HepG2 (cell line): Measurements from ENCODE around the gene C1QTNF1. TPM values are rescaled to one million over a fixed set of nuclear protein-coding genes. Genes with fewer than 3 reads are reported as not detected.
A peak's percentile ranks its signal among the peaks of the same experiment; 100 is the strongest.

Source experiments
- BORCS8-MEF2B ChIP-seq: sonication (generic); formaldehyde crosslinking; IDR thresholded peaks from 2 replicates; pipeline ENCODE4 v1.8.0; 2022; ENCODE audit warnings: mild to moderate bottlenecking, missing genetic modification reagents
- DMAP1 ChIP-seq: IDR thresholded peaks from 2 replicates; pipeline ENCODE4 v1.6.1; 2016
- ERF ChIP-seq: IDR thresholded peaks from 2 replicates; pipeline ENCODE4 v1.6.1; 2018; ENCODE audit warnings: missing biosample characterization, missing genetic modification reagents
- FOXA1 ChIP-seq, 2 experiments: fragments of 450-650 bp in 1 of 2; sonication (generic) in 1 of 2; formaldehyde crosslinking in 1 of 2; IDR thresholded peaks; 2 replicates each; pipeline versions ENCODE4 v1.4.0 to v1.6.1; 2016 to 2020; ENCODE audit warnings: missing genetic modification reagents in 1 of 2
- JUND ChIP-seq: sonication (generic); formaldehyde crosslinking; IDR thresholded peaks from 2 replicates; pipeline ENCODE4 v1.8.0; 2022; ENCODE audit warnings: mild to moderate bottlenecking, missing genetic modification reagents
- KDM1A ChIP-seq: IDR thresholded peaks from 2 replicates; pipeline ENCODE4 v1.6.1; 2016; ENCODE audit warnings: missing compliant biosample characterization
- KLF6 ChIP-seq: IDR thresholded peaks from 2 replicates; pipeline ENCODE4 v1.8.0; 2016; ENCODE audit warnings: missing biosample characterization, missing genetic modification reagents
- PHF5A ChIP-seq: IDR thresholded peaks from one replicate; pipeline ENCODE4 v1.6.1; 2018; ENCODE audit warnings: low read depth, missing genetic modification reagents; ENCODE audit not compliant: unreplicated experiment
- PITX1 ChIP-seq: sonication (generic); formaldehyde crosslinking; IDR thresholded peaks from 2 replicates; pipeline ENCODE4 v1.5.1; 2020; ENCODE audit warnings: mild to moderate bottlenecking, missing genetic modification reagents
- TBP ChIP-seq: sonication (generic); formaldehyde crosslinking; IDR thresholded peaks from 2 replicates; pipeline ENCODE4 v1.5.0; 2020; ENCODE audit warnings: missing genetic modification reagents
- ZBTB37 ChIP-seq: sonication (generic); formaldehyde crosslinking; IDR thresholded peaks from 2 replicates; pipeline ENCODE4 v1.4.0; 2020; ENCODE audit warnings: mild to moderate bottlenecking, missing genetic modification reagents
- ZC3H4 ChIP-seq: sonication (generic); formaldehyde crosslinking; IDR thresholded peaks from 2 replicates; pipeline ENCODE4 v1.4.0; 2020; ENCODE audit warnings: missing genetic modification reagents, borderline replicate concordance
- ZNF234 ChIP-seq: sonication (generic); formaldehyde crosslinking; conservative IDR thresholded peaks from 2 replicates; pipeline ENCODE4 v1.5.1; 2020; ENCODE audit warnings: mild to moderate bottlenecking, missing genetic modification reagents
- ZNF512B ChIP-seq: sonication (generic); formaldehyde crosslinking; IDR thresholded peaks from 2 replicates; pipeline ENCODE4 v1.5.1; 2020; ENCODE audit warnings: missing genetic modification reagents, mild to moderate bottlenecking, borderline replicate concordance
- ZNF513 ChIP-seq: sonication (generic); formaldehyde crosslinking; conservative IDR thresholded peaks from 2 replicates; pipeline ENCODE4 v1.5.0; 2020; ENCODE audit warnings: missing genetic modification reagents
- ZNF570 ChIP-seq: sonication (generic); formaldehyde crosslinking; IDR thresholded peaks from 2 replicates; pipeline ENCODE4 v1.4.0; 2020; ENCODE audit warnings: mild to moderate bottlenecking, missing genetic modification reagents, borderline replicate concordance
- ZNF609 ChIP-seq: sonication (generic); formaldehyde crosslinking; IDR thresholded peaks from 2 replicates; pipeline ENCODE4 v1.4.0; 2020; ENCODE audit warnings: mild to moderate bottlenecking, missing genetic modification reagents, borderline replicate concordance
- ZNF747 ChIP-seq: sonication (generic); formaldehyde crosslinking; IDR thresholded peaks from 2 replicates; pipeline ENCODE4 v1.8.1; 2023; ENCODE audit warnings: missing genetic modification reagents, mild to moderate bottlenecking, borderline replicate concordance
- polyA plus RNA-seq, 8 experiments: library from polyadenylated mRNA; depleted of rRNA in 3 of 8; stranded (reverse) in 7 of 8; unstranded in 1 of 8; fragments of >200 nt; fragmentation: Illumina TruSeq in 4 of 8; extraction: Trizol in 4 of 8; gene quantifications; 2 replicates each; pipeline versions ENCODE4 v1.2.1 to v1.2.3, GENCODE V29; 2011 to 2016; ENCODE audit warnings: low read depth in 4 of 8, missing spikeins in 1 of 8, mixed read lengths in 1 of 8; ENCODE audit not compliant: insufficient read depth in 1 of 8
- total RNA-seq, 5 experiments: library from RNA; depleted of rRNA; stranded (reverse); fragments of >200 nt; fragmentation: Illumina TruSeq; extraction: Trizol; gene quantifications; 2 replicates each; pipeline ENCODE4 v1.2.3, GENCODE V29; 2016; ENCODE audit warnings: low read depth in 1 of 5

The C1QTNF1 gene
- total and polyA plus RNA-seq, 2 of the 13 experiments (the other 11 are each of a cell fraction or from before 2014, with no cell fraction given), result 0.18 to 0.86 TPM

DNA sequence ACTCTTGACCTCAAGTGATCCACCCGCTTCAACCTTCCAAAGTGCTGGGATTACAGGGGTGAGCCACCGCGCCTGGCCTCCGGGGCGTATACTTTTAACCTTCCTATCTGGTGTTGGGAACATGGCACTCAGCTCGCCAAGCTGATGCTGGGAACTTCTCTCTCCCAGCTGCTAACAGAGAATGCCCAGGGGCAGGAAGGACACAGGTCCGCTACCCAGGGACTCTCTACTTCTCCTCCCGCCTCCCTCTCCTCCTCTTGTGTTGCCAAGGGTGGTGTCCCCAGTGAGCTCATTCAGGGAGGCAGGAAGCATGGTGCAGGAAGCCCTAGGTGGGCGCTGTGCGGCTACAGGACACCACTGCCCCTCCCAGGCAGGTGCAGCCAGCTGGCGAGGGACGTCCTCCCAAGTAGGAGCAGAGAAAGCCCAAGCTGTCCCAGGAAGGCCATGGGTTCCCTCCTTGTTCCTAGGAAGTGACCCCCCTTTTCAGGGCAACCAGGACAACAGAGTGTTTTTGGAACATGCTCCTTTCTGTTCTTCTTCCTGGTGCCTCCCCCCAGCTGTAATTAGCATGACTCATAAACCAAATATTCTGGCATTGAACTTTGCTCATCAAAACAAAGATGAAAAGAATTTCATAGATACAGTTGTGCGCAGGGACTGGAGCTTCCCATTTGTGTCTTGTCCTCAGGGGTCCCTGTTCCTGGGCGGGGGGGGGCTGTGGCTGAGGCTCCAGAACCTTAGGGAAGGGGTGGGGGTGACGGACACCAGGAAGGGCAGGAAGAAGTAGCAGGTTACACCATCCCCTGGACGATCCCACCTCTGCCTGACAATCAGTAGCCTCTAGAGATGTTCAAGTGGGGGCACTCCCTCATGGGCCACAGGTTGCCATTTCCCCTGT, 2.7 kb downstream of the C1QTNF1 start (continued):
- no peak; the same call in 1 of the 2 replicates for TF ChIP-seq BORCS8-MEF2B
- TF ChIP-seq ZNF570, result no peak
- no peak; the same call in 1 of the 2 replicates for TF ChIP-seq ZNF747 (CRISPR knock-in tag)
- TF ChIP-seq PHF5A (CRISPR knock-in tag), result no peak
- TF ChIP-seq FOXA1 (IDR thresholded peaks at IDR 0.05), result no peak
- peak; percentile 74 for TF ChIP-seq FOXA1 (CRISPR knock-in tag; IDR thresholded peaks at IDR 0.05)
- peak; percentile 57; the same call in 1 of the 2 replicates for TF ChIP-seq ZBTB37 (CRISPR knock-in tag)
- peak; percentile 76; the same call in 1 of the 2 replicates for TF ChIP-seq ZNF513
- TF ChIP-seq TBP, result no peak
- TF ChIP-seq KLF6 (CRISPR knock-in tag), result no peak
- no peak for TF ChIP-seq ERF (CRISPR knock-in tag)
- TF ChIP-seq DMAP1 (CRISPR knock-in tag), result peak; percentile 50; the same call in 1 of the 2 replicates
- no peak for TF ChIP-seq PITX1 (CRISPR knock-in tag)
- TF ChIP-seq ZNF609 (CRISPR knock-in tag), result peak; percentile 69; the same call in 1 of the 2 replicates
- TF ChIP-seq ZNF234 (CRISPR knock-in tag), result no peak
- no peak; the same call in 1 of the 2 replicates for TF ChIP-seq KDM1A (CRISPR knock-in tag)
- TF ChIP-seq ZNF512B (CRISPR knock-in tag), result no peak
- peak; percentile 92 for TF ChIP-seq ZC3H4
- TF ChIP-seq JUND (CRISPR knock-in tag), result peak; percentile 100
